Neural crest cell (in vitro differentiated cells): Measurements from ENCODE around the gene WDR27. TPM values are rescaled to one million over a fixed set of nuclear protein-coding genes. Genes with fewer than 3 reads are reported as not detected.
"Not testable (repeated sequence)": the region's sequence is repeated elsewhere in the genome, so short reads cannot be mapped to it uniquely, and the experiment has no call there.

Experiments
- DNase-seq: peaks from one replicate; pipeline ENCODE4 v3.0.0; 2021; ENCODE audit warnings: low read depth, mixed read lengths, low spot score
- H3K27ac Mint-ChIP-seq: one replicate; pipeline ENCODE4 v1.8.0; 2021; ENCODE audit warnings: mild to moderate bottlenecking, mixed read lengths; ENCODE audit not compliant: unreplicated experiment
- H3K27me3 Mint-ChIP-seq: 2 replicates; pipeline ENCODE4 v1.8.0; 2021; ENCODE audit warnings: low read depth, mild to moderate bottlenecking, mixed read lengths
- H3K36me3 Mint-ChIP-seq: 2 replicates; pipeline ENCODE4 v1.8.0; 2021; ENCODE audit warnings: low read depth, mild to moderate bottlenecking, mixed read lengths
- H3K4me1 Mint-ChIP-seq: 2 replicates; pipeline ENCODE4 v1.8.0; 2021; ENCODE audit warnings: mixed read lengths
- H3K4me3 Mint-ChIP-seq: one replicate; pipeline ENCODE4 v1.8.0; 2021; ENCODE audit warnings: mild to moderate bottlenecking, mixed read lengths
- H3K9me3 Mint-ChIP-seq: 2 replicates; pipeline ENCODE4 v1.8.0; 2021; ENCODE audit warnings: mixed read lengths
- CTCF ChIP-seq: fragments of 200-600 bp; sonication (generic); conservative IDR thresholded peaks from 2 replicates; pipeline ENCODE4 v1.5.0; 2021; ENCODE audit warnings: antibody characterized with exemption, mild to moderate bottlenecking
- total RNA-seq: library from RNA; stranded (reverse); gene quantifications from 2 replicates; pipeline ENCODE4 v1.2.1, GENCODE V29; 2021

The WDR27 gene
- total RNA-seq, 1 donor from 2014 or later, result 103 TPM

- TF ChIP-seq CTCF, result no peak
- H3K27me3 Mint-ChIP-seq, result no peaks in the 10 kb centered on the region
Observed at GRCh38 chr6:169604076-169604475, 97.8 kb downstream of the WDR27 start.

GRCh38 chr6:169601129-169601528, 100.7 kb downstream of the WDR27 start:
- H3K9me3 Mint-ChIP-seq, H3K4me3 Mint-ChIP-seq, DNase-seq, H3K27me3 Mint-ChIP-seq, H3K27ac Mint-ChIP-seq: not testable (repeated sequence)
- Mint-ChIP-seq H3K4me1 (peaks cover 14% of the 10 kb centered on the region), H3K36me3 (peaks cover 65% of the 10 kb centered on the region)

More at GRCh38 chr6:169604076-169604475, 97.8 kb downstream of the WDR27 start:
- Mint-ChIP-seq H3K9me3 (peaks cover 11% of the 10 kb centered on the region), H3K4me3 (no peak overlapping the region), H3K27ac (no peak overlapping the region), H3K4me1 (peaks cover 6% of the 10 kb centered on the region), H3K36me3 (peaks cover 52% of the 10 kb centered on the region)
- DNase-seq, result no peak

- no peak overlapping the region for H3K4me3 Mint-ChIP-seq
- DNase-seq, result no peak
- H3K4me1 Mint-ChIP-seq, result no peaks in the 10 kb centered on the region
- H3K36me3 Mint-ChIP-seq, result peaks cover 20% of the 10 kb centered on the region
- no peaks in the 10 kb centered on the region for H3K27me3 Mint-ChIP-seq
- H3K9me3 Mint-ChIP-seq, result peaks cover 2% of the 10 kb centered on the region
- H3K27ac Mint-ChIP-seq, result no peak overlapping the region
- no peak for TF ChIP-seq CTCF
Observed at GRCh38 chr6:169592558-169592957, 109.3 kb downstream of the WDR27 start.

- TF ChIP-seq CTCF, result no peak
- H3K27me3 Mint-ChIP-seq, result no peaks in the 10 kb centered on the region
- no peak overlapping the region for H3K27ac Mint-ChIP-seq
- H3K4me1 Mint-ChIP-seq, result no peaks in the 10 kb centered on the region
- H3K4me3 Mint-ChIP-seq, result no peak overlapping the region
- H3K36me3 Mint-ChIP-seq, result peaks cover 14% of the 10 kb centered on the region
- no peak for DNase-seq
- H3K9me3 Mint-ChIP-seq, result peaks cover 2% of the 10 kb centered on the region
Observed at GRCh38 chr6:169591616-169592015, 110.2 kb downstream of the WDR27 start.

- Mint-ChIP-seq H3K4me3 (no peak overlapping the region), H3K36me3 (peaks cover 17% of the 10 kb centered on the region), H3K27ac (no peak overlapping the region), H3K27me3 (no peaks in the 10 kb centered on the region), H3K9me3 (peaks cover 8% of the 10 kb centered on the region), H3K4me1 (no peaks in the 10 kb centered on the region)
- no peak for TF ChIP-seq CTCF
- DNase-seq, result no peak
Observed at GRCh38 chr6:169590376-169590939, 111.4 kb downstream of the WDR27 start.

GRCh38 chr6:169589699-169590257, 112.1 kb downstream of the WDR27 start:
- Mint-ChIP-seq H3K36me3 (peaks cover 17% of the 10 kb centered on the region), H3K27me3 (no peaks in the 10 kb centered on the region), H3K27ac (no peak overlapping the region), H3K4me3 (no peak overlapping the region), H3K9me3 (peaks cover 8% of the 10 kb centered on the region), H3K4me1 (no peaks in the 10 kb centered on the region)
- no peak for DNase-seq
- no peak for TF ChIP-seq CTCF
